Measurements from ENCODE around the gene VWF.
A peak's percentile ranks its signal among the peaks of the same experiment; 100 is the strongest.
"Not testable (repeated sequence)": the region's sequence is repeated elsewhere in the genome, so short reads cannot be mapped to it uniquely, and the experiment has no call there.

VWF gene

GRCh38 chr12:6036509-6036908, 88.0 kb downstream of the VWF start:
- no peak for DNase-seq (ENCODE audit: low read depth, low spot score)

- no peak for DNase-seq (ENCODE audit: low read depth, low spot score)
Measured at GRCh38 chr12:6034596-6034995, 89.9 kb downstream of the VWF start.

- DNase-seq (ENCODE audit: low read depth, low spot score): no peak
Measured at GRCh38 chr12:6033546-6033945, 90.9 kb downstream of the VWF start.

- no peak for DNase-seq (ENCODE audit: low read depth, low spot score)
Measured at GRCh38 chr12:6032726-6033125, 91.7 kb downstream of the VWF start.

DNA sequence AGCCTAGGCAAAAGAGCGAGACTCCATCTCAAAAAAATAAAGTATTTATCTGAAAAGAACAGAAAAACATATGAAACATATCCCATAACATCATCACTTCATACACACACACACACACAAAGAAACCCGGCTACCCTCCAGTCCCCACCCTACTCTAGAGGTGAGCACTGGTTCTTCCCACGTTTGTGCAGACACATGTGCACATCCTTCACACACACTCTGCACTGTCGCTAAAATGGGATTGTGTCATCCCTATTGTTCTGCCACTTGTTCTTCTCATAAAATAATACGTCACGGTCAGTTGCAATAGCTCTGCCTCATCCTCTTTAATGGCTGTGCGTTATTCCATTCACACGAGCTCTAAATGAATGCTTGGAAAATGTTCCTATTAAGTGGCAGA, 93.5 kb downstream of the VWF start:
- no peak for DNase-seq (ENCODE audit: low read depth, low spot score)

DNA sequence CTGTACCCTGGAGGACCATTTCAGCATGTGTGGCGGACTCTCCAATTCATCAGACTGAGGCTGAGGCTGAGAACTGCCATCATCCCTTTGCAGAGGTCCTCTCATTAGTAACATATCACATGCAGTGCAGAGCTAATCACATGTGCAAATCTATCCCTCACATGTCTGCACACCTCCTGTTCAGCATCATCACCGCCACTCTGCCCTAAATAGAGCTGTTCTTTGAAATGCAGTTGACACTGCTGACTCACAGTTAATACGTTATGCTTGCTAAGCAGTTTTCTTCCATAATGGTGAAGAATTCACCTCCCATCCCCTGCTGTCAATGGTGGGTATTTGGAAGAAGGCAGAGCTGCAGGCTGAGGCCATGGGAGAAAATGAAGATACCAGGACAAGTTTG, 94.4 kb downstream of the VWF start:
- DNase-seq (ENCODE audit: low read depth, low spot score): no peak

DNA sequence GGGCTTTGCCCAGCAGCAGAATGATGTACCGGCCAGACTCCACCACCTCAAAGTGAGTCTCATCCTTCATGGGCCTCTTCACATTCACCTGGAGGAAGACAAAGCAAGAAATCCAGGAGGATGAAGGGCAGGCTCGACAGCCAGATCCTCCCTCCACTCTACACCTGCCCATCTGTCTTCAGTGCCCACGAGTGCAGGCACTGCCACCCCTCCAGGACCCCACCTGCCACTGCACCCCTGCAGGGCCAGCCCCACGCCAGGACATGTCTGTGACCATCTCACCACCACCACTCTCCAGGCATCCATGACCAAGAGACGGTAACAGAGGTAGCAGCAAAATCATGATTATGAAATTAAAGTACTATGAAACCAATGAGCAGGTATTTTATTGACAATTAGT, 95.1 kb downstream of the VWF start:
- no peak for DNase-seq (ENCODE audit: low read depth, low spot score)

DNA sequence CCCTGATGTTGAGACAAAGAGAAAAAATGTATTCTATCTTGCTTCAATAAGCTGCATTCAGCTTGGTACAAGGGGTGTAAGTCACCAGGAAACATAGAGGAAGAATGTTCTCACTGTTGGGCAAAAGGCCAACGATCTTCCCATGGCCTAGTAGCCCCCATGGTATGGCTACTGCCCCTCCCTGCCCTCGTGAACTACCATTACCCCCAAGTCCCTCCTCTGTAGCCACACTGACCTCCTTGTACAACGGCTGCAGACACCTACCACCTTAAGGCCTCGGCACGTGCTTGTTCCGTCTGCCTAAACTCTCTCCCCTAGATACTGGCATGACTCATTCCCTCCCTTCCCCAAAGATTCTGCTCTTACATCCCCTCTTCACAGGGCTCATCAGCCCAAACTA, 97.5 kb downstream of the VWF start:
- DNase-seq (ENCODE audit: low read depth, low spot score): no peak

DNA sequence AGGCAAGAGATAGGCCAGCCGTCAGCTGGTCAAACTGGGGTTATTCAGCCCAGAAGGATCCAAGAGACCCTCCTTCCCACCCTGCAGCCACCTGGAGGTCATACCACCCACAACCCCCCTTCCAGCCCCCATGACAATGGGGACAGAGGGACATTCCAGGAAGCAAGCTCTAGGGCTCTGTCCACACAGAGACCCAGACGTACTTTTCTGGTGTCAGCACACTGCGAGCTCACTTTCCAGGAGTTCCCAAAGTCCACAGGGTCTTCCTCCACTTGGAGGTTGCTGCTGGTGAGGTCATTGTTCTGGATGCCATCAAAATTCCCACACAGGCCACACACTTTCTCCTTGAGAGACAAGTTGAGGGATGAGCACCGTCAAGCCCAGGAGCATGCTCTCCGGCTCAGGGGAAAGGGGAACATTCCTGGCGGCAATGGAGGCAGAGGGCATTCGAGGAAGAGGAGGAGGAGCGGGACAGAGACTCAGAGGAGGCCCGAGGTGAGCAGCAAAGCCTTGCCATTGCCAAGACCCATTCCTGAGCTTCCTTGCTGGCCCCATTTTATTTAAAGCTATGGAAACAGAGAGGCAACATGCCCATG, 98.7 kb downstream of the VWF start:
- DNase-seq (ENCODE audit: low read depth, low spot score): not testable (repeated sequence)

GRCh38 chr12:6024066-6024465, 100.4 kb downstream of the VWF start:
- not testable (repeated sequence) for DNase-seq (ENCODE audit: low read depth, low spot score)

- no peak for DNase-seq (ENCODE audit: low read depth, low spot score)
Measured at GRCh38 chr12:6020930-6021329, 103.5 kb downstream of the VWF start.

GRCh38 chr12:6020511-6020910, 104.0 kb downstream of the VWF start:
- DNase-seq (ENCODE audit: low read depth, low spot score): not testable (repeated sequence)

DNA sequence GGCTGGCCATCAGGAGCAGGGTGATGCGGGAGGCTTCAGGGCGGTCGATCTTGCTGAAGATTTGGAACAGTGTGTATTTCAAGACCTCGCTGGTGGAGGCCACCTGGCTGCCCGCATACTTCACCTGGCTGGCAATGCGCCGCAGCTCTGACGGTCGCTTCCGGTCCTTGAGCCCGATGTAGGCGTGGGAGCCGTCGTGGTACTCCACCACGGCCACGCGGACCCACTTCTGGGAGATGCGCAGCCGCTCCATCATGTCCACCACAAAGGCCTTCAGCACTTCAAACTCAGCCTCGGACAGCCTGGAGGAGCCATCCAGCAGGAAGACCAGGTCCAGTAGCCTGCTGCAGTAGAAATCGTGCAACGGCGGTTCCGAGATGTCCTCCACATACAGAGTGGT, 105.2 kb downstream of the VWF start:
- not testable (repeated sequence) for DNase-seq (ENCODE audit: low read depth, low spot score)

GRCh38 chr12:6018265-6018664, 106.2 kb downstream of the VWF start:
- DNase-seq (ENCODE audit: low read depth, low spot score): no peak

DNA sequence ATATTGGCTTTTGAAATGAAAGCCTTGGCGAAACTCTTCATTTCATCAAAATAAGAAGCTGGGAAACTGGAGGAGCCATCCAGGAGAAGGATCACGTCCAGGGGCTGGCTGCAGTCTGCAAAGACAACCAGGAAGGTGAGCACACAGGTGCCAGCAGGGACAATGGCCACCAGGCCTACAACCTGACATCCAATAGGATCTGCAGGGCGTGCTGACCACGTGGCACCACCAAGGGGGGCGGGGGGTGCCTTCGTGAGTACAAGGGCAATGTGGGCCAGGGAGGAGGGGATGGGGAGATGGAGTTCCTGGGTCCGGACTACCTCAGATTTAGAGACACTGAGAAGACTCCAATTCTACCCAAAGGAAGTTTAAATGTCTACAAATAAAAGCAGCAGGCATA, 107.7 kb downstream of the VWF start:
- DNase-seq (ENCODE audit: low read depth, low spot score): no peak

DNA sequence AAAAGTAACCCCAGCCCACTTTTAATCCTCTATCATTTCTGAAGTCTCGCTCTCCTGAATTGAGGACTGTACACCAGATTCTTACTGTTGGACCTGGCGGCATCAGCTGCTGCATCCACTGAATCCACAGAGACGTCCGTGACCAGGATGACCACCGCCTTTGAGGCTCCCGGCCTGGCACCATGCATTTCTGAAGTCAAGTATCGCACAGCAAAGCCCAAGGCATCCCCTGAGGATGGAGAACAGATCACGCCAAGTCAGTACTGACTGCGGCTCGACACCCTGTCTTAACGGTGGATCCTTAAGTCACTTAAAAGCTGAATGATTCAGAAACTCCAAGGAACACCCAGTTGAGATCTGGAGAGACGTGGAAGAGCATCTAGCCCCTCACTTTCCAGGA, 108.5 kb downstream of the VWF start:
- not testable (repeated sequence) for DNase-seq (ENCODE audit: low read depth, low spot score)

- DNase-seq (ENCODE audit: low read depth, low spot score): not testable (repeated sequence)
Measured at GRCh38 chr12:6015271-6015670, 109.2 kb downstream of the VWF start.

DNA sequence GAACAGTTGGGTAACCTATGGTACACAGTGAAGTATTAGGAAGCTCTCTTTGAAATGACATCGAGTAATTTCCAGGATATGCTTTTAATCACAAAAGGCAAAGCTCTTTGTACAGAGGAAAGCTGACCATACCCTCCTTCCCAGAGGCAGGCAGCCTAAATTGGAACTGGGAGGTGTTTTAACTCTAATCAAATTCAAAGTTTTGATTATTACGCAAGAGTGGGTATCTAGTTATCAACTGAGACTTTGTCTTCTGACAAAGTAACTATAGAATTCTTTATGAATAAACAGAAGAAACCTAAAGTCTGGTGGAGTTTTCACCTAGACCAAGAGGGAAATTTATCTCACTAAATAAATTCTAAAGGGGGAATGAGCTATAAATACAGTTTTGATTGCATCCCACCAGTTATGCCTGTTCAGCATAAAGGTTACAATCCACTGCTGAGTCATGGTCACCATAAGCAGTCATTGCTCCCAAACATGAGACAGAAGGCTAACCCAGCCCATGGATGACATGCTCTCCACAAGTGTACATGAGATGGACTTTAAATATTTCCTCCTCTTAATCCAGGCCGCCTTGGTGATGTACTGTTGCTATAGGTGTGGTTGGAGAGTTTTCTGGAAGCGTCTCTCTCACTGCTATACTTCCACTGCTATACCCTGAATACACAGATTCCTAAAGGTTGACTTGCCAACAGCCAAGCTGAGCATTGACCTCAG, 113.7 kb downstream of the VWF start:
- not testable (repeated sequence) for DNase-seq (ENCODE audit: low read depth, low spot score)

DNA sequence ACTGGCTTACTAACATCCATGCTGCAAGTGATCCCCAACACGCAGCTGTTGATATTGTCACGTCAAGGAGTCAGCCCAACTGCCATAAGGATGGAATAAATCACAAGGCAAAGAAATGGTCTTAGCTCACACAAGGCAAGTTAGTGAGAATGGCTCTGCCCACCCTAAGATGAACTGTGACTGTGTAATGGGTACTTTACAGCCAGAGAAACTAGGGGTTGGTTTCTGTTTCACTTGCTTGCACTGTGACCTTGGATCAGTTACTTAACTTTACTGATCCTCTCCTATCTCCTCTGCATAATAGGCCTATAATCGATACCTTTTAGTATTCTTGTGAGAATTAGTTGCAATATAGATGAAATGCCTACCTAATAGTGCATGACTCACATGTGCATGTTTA, 127.2 kb downstream of the VWF start:
- no peak for DNase-seq (ENCODE audit: low read depth, low spot score)

- no peak for DNase-seq (ENCODE audit: low read depth, low spot score)
Measured at GRCh38 chr12:5996459-5996858, 128.0 kb downstream of the VWF start.

GRCh38 chr12:5989621-5990020, 134.8 kb downstream of the VWF start:
- no peak for DNase-seq (ENCODE audit: low read depth, low spot score)

DNA sequence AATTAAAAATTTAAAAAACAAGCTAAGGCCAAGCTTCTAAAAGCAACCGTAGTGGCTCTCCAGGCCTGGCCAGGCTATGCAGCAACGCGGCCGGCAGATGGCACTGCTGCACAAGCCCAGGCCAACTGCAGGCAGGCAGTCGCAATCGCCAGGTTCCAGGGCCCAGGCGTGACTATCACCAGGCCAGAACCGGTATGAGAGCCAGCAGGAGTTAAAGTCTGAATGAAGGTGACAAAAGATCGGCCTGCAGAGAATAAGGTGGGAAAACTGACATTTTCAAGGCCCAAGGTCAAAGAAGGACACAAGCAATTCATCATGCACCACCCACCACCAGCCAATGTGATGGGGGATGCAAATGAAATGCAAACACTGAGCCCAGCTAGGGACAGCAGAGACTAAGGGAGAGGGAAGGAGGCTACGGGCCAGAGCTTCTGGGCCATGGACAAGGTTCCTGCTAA, 135.8 kb downstream of the VWF start:
- peak; percentile 55 for DNase-seq (ENCODE audit: low read depth, low spot score)

GRCh38 chr12:5988088-5988487, 136.4 kb downstream of the VWF start:
- no peak for DNase-seq (ENCODE audit: low read depth, low spot score)

GRCh38 chr12:5987573-5987972, 136.9 kb downstream of the VWF start:
- no peak for DNase-seq (ENCODE audit: low read depth, low spot score)
